HepG2 (cell line): Measurements from ENCODE around the gene SLC2A6. TPM values are rescaled to one million over a fixed set of nuclear protein-coding genes. Genes with fewer than 3 reads are reported as not detected.

ENCODE experiments used
- BRCA1 ChIP-seq: sonication (generic); formaldehyde crosslinking; IDR thresholded peaks from 2 replicates; pipeline ENCODE4 v1.4.0; 2020; ENCODE audit warnings: missing genetic modification reagents
- FOXK2 ChIP-seq: fragments of 450-650 bp; IDR thresholded peaks from 2 replicates; pipeline ENCODE4 v1.6.1; 2016
- HMG20A ChIP-seq: IDR thresholded peaks from 2 replicates; pipeline ENCODE4 v1.6.1; 2016; ENCODE audit warnings: borderline replicate concordance
- HOXA5 ChIP-seq: sonication (generic); formaldehyde crosslinking; IDR thresholded peaks from 2 replicates; pipeline ENCODE4 v1.4.0; 2020; ENCODE audit warnings: missing genetic modification reagents
- KDM2A ChIP-seq: sonication (generic); formaldehyde crosslinking; IDR thresholded peaks from 2 replicates; pipeline ENCODE4 v1.4.0; 2020; ENCODE audit warnings: low read depth, missing genetic modification reagents, borderline replicate concordance
- KMT2A ChIP-seq: sonication (generic); formaldehyde crosslinking; IDR thresholded peaks from 2 replicates; pipeline ENCODE4 v1.4.0; 2020; ENCODE audit warnings: missing genetic modification reagents
- MLLT10 ChIP-seq: sonication (generic); formaldehyde crosslinking; IDR thresholded peaks from 2 replicates; pipeline ENCODE4 v1.4.0; 2020; ENCODE audit warnings: missing genetic modification reagents
- NBN ChIP-seq: fragments of 450-650 bp; conservative IDR thresholded peaks from 2 replicates; pipeline ENCODE4 v1.6.1; 2017
- NCOA1 ChIP-seq: sonication (generic); formaldehyde crosslinking; IDR thresholded peaks from 2 replicates; pipeline ENCODE4 v1.9.0; 2021; ENCODE audit warnings: missing genetic modification reagents
- NFE2L2 ChIP-seq: fragments of 150-350 bp; IDR thresholded peaks from 2 replicates; pipeline ENCODE4 v1.6.1; 2014; ENCODE audit warnings: low read length
- NFKBIZ ChIP-seq: IDR thresholded peaks from 2 replicates; pipeline ENCODE4 v1.6.1; 2018; ENCODE audit warnings: missing genetic modification reagents, missing compliant biosample characterization
- PHB2 ChIP-seq: fragments of 450-650 bp; IDR thresholded peaks from 2 replicates; pipeline ENCODE4 v1.6.1; 2018; ENCODE audit not compliant: partially characterized antibody
- SATB2 ChIP-seq: sonication (generic); formaldehyde crosslinking; IDR thresholded peaks from 2 replicates; pipeline ENCODE4 v1.5.0; 2020; ENCODE audit warnings: missing genetic modification reagents
- SRF ChIP-seq: IDR thresholded peaks from 2 replicates; pipeline ENCODE4 v1.6.1; 2011; ENCODE audit warnings: mild to moderate bottlenecking, low read depth, low read length, moderate library complexity
- SRY ChIP-seq: sonication (generic); formaldehyde crosslinking; IDR thresholded peaks from 2 replicates; pipeline ENCODE4 v1.8.0; 2022; ENCODE audit warnings: mild to moderate bottlenecking, missing genetic modification reagents
- TBX3 ChIP-seq: fragments of 450-650 bp; IDR thresholded peaks from 2 replicates; pipeline ENCODE4 v1.6.1; 2017; ENCODE audit warnings: antibody characterized with exemption, mild to moderate bottlenecking, inconsistent platforms, borderline replicate concordance
- TMF1 ChIP-seq: sonication (generic); formaldehyde crosslinking; IDR thresholded peaks from 2 replicates; pipeline ENCODE4 v1.8.1; 2022; ENCODE audit warnings: low read depth, missing genetic modification reagents
- WIZ ChIP-seq: sonication (generic); formaldehyde crosslinking; IDR thresholded peaks from 2 replicates; pipeline ENCODE4 v1.5.1; 2020; ENCODE audit warnings: mild to moderate bottlenecking, missing genetic modification reagents
- XRCC5 ChIP-seq: fragments of 200-400 bp; formaldehyde crosslinking; optimal IDR thresholded peaks from 2 replicates; pipeline ENCODE3; 2017; ENCODE audit warnings: mild to moderate bottlenecking, low read length
- ZNF224 ChIP-seq: sonication (generic); formaldehyde crosslinking; IDR thresholded peaks from 2 replicates; pipeline ENCODE4 v1.5.0; 2020; ENCODE audit warnings: mild to moderate bottlenecking, missing genetic modification reagents
- ZNF605 ChIP-seq: sonication (generic); formaldehyde crosslinking; IDR thresholded peaks from 2 replicates; pipeline ENCODE4 v1.8.0; 2022; ENCODE audit warnings: mild to moderate bottlenecking, missing genetic modification reagents
- ZNF709 ChIP-seq: sonication (generic); formaldehyde crosslinking; IDR thresholded peaks from 2 replicates; pipeline ENCODE4 v1.5.0; 2020; ENCODE audit warnings: mild to moderate bottlenecking, missing genetic modification reagents
- polyA plus RNA-seq, 8 experiments: library from polyadenylated mRNA; depleted of rRNA in 3 of 8; stranded (reverse) in 7 of 8; unstranded in 1 of 8; fragments of >200 nt; fragmentation: Illumina TruSeq in 4 of 8; extraction: Trizol in 4 of 8; gene quantifications; 2 replicates each; pipeline versions ENCODE4 v1.2.1 to v1.2.3, GENCODE V29; 2011 to 2016; ENCODE audit warnings: low read depth in 4 of 8, missing spikeins in 1 of 8, mixed read lengths in 1 of 8; ENCODE audit not compliant: insufficient read depth in 1 of 8
- total RNA-seq, 5 experiments: library from RNA; depleted of rRNA; stranded (reverse); fragments of >200 nt; fragmentation: Illumina TruSeq; extraction: Trizol; gene quantifications; 2 replicates each; pipeline ENCODE4 v1.2.3, GENCODE V29; 2016; ENCODE audit warnings: low read depth in 1 of 5
- TF ChIP-seq, protein P1 (sequence below): sonication (generic); formaldehyde crosslinking; IDR thresholded peaks from 2 replicates; pipeline ENCODE4 v1.4.0; 2020; ENCODE audit warnings: missing genetic modification reagents, mild to moderate bottlenecking, borderline replicate concordance
- TF ChIP-seq, protein P2 (sequence below): sonication (generic); formaldehyde crosslinking; IDR thresholded peaks from 2 replicates; pipeline ENCODE4 v1.8.0; 2023; ENCODE audit warnings: mild to moderate bottlenecking, missing genetic modification reagents
- TF ChIP-seq, protein P3 (sequence below): sonication (generic); formaldehyde crosslinking; IDR thresholded peaks from 2 replicates; pipeline ENCODE4 v1.5.1; 2020; ENCODE audit warnings: missing genetic modification reagents, mild to moderate bottlenecking, borderline replicate concordance
- TF ChIP-seq, protein P4 (sequence below): sonication (generic); formaldehyde crosslinking; IDR thresholded peaks from 2 replicates; pipeline ENCODE4 v1.8.0; 2022; ENCODE audit warnings: mild to moderate bottlenecking, missing genetic modification reagents, borderline replicate concordance

SLC2A6 gene
- total and polyA plus RNA-seq, 2 of the 13 experiments (the other 11 are each of a cell fraction or from before 2014, with no cell fraction given): 4.1 to 15.0 TPM

DNA sequence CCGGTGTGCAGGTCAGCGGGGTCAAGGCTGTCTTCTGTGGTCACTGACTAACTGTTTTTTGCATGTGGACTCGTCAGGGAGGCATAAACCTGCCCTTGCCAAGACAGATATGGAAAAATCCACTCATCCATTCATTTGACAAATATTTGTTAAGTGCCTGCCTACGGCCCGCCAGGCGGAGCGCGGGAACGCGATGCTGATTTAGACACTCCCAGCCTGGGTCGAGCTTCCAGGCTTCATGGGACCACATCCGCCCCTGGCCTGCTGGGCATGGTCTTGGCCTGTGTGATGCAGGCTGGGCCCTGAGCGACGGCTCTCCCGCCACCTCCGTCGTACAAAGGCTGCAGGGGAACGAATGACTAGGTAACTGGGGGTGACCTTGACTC is 27.7 kb upstream of the SLC2A6 start (continued):
- TF ChIP-seq ZNF709: peak; percentile 81; the same call in 1 of the 2 replicates
- peak; percentile 62 for TF ChIP-seq XRCC5
- 0 out of 2 replicates have a peak, but pooled peaks have one; percentile 11 for TF ChIP-seq ZNF224 (CRISPR knock-in tag)
- no peak for TF ChIP-seq FOXK2
- TF ChIP-seq BRCA1: peak; percentile 54; the same call in 1 of the 2 replicates
- no peak for TF ChIP-seq TBX3
- TF ChIP-seq, protein P1, sequence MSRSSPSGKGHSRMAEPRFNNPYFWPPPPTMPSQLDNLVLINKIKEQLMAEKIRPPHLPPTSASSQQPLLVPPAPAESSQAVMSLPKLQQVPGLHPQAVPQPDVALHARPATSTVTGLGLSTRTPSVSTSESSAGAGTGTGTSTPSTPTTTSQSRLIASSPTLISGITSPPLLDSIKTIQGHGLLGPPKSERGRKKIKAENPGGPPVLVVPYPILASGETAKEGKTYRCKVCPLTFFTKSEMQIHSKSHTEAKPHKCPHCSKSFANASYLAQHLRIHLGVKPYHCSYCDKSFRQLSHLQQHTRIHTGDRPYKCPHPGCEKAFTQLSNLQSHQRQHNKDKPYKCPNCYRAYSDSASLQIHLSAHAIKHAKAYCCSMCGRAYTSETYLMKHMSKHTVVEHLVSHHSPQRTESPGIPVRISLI (CRISPR knock-in tag): peak; percentile 87
- no peak for TF ChIP-seq MLLT10 (CRISPR knock-in tag)
- peak; percentile 70; the same call in 1 of the 2 replicates for TF ChIP-seq TMF1
- TF ChIP-seq SATB2 (CRISPR knock-in tag): no peak
- TF ChIP-seq KMT2A (CRISPR knock-in tag): peak; percentile 33; the same call in 1 of the 2 replicates
- TF ChIP-seq, protein P2, sequence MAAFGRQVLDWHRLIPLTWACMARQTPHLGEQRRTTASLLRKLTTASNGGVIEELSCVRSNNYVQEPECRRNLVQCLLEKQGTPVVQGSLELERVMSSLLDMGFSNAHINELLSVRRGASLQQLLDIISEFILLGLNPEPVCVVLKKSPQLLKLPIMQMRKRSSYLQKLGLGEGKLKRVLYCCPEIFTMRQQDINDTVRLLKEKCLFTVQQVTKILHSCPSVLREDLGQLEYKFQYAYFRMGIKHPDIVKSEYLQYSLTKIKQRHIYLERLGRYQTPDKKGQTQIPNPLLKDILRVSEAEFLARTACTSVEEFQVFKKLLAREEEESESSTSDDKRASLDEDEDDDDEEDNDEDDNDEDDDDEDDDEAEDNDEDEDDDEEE (CRISPR knock-in tag): peak; percentile 77
- TF ChIP-seq, protein P3, sequence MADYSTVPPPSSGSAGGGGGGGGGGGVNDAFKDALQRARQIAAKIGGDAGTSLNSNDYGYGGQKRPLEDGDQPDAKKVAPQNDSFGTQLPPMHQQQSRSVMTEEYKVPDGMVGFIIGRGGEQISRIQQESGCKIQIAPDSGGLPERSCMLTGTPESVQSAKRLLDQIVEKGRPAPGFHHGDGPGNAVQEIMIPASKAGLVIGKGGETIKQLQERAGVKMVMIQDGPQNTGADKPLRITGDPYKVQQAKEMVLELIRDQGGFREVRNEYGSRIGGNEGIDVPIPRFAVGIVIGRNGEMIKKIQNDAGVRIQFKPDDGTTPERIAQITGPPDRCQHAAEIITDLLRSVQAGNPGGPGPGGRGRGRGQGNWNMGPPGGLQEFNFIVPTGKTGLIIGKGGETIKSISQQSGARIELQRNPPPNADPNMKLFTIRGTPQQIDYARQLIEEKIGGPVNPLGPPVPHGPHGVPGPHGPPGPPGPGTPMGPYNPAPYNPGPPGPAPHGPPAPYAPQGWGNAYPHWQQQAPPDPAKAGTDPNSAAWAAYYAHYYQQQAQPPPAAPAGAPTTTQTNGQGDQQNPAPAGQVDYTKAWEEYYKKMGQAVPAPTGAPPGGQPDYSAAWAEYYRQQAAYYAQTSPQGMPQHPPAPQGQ (CRISPR knock-in tag): no peak
- peak; percentile 82 for TF ChIP-seq WIZ (CRISPR knock-in tag)
- TF ChIP-seq, protein P4, sequence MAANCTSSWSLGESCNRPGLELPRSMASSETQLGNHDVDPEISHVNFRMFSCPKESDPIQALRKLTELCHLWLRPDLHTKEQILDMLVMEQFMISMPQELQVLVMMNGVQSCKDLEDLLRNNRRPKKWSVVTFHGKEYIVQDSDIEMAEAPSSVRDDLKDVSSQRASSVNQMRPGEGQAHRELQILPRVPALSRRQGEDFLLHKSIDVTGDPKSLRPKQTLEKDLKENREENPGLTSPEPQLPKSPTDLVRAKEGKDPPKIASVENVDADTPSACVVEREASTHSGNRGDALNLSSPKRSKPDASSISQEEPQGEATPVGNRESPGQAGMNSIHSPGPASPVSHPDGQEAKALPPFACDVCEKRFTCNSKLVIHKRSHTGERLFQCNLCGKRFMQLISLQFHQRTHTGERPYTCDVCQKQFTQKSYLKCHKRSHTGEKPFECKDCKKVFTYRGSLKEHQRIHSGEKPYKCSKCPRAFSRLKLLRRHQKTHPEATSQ (CRISPR knock-in tag): no peak
- TF ChIP-seq NCOA1 (CRISPR knock-in tag): peak; percentile 68; the same call in 1 of the 2 replicates
- peak; percentile 78; the same call in 1 of the 2 replicates for TF ChIP-seq HMG20A (CRISPR knock-in tag)
- TF ChIP-seq NBN: no peak
- no peak for TF ChIP-seq SRF
- TF ChIP-seq ZNF605: peak; percentile 78
- TF ChIP-seq KDM2A: peak; percentile 69; the same call in 1 of the 2 replicates
- no peak for TF ChIP-seq PHB2
- peak; percentile 93 for TF ChIP-seq HOXA5 (CRISPR knock-in tag)
- no peak for TF ChIP-seq SRY
- no peak for TF ChIP-seq NFE2L2
- TF ChIP-seq NFKBIZ (CRISPR knock-in tag): peak; percentile 89
